Stomach (tissue), 4 donors: ENCODE measurements around the gene DDIAS.

Source experiments
- CTCF ChIP-seq, 7 experiments: fragments of 450-650 bp in 4 of 7; fragments of 200-600 bp in 3 of 7; sonication (generic) in 3 of 7; IDR thresholded peaks; one replicate each; pipeline ENCODE4 v1.5.1; 2016 to 2019; ENCODE audit warnings: antibody characterized with exemption in 7 of 7, control low read depth in 2 of 7, mild to moderate bottlenecking in 1 of 7
- EP300 ChIP-seq: sonication (generic); formaldehyde crosslinking; IDR thresholded peaks from one replicate; pipeline ENCODE4 v1.6.1; 2017; ENCODE audit warnings: antibody characterized with exemption
- POLR2AphosphoS5 ChIP-seq, 3 donors: sonication (generic); formaldehyde crosslinking; IDR thresholded peaks; one replicate each; pipeline ENCODE4 v1.6.1; 2016; ENCODE audit warnings: antibody characterized with exemption in 3 of 3

DNA sequence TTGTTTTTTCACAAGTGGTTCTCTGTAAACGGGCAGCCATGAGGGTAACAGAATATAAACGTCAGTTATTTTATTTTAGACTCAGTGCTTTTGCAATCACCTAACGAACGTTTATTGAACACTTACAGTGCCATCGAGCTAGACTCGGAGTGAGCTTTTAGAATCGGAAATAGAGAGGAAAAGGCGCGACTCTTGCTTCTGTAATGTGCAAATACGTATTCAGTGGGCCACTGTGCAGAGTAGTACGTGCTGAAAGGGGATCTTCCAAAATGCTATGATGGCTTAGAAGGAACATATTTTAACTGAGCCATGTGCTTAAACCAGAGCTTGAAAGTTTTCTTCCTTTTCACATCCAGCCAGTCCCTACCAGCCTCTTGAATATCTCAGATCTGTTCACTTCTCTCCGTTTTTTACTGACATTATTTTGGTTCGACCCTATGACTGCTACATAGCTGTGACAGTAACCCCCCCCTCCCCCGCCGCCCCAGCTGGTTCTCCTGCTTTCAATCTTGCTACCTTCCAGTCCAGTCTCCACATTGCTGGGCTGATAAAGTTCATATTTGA lies 468 bp downstream of the DDIAS start:
- no peak for TF ChIP-seq CTCF (IDR thresholded peaks at IDR 0.05)
- no peak for TF ChIP-seq POLR2AphosphoS5 (IDR thresholded peaks at IDR 0.05)
- no peak for TF ChIP-seq EP300
